OCI-LY3 (cell line): Measurements from ENCODE around the gene HPGDS.

Experiments
- CTCF ChIP-seq: fragments of 200-600, 300-600 bp; sonication (generic); IDR thresholded peaks from 2 replicates; pipeline ENCODE4 v1.5.1; 2014; ENCODE audit warnings: antibody characterized with exemption, low read length, low read depth
- EZH2phosphoT487 ChIP-seq: fragments of 200-600 bp; shearing (Covaris generic); IDR thresholded peaks from 2 replicates; pipeline ENCODE4 v1.6.1; 2018; ENCODE audit warnings: antibody characterized with exemption, mixed run types, low read depth

- TF ChIP-seq CTCF (no peak), EZH2phosphoT487 (no peak)
Observed at GRCh38 chr4:94359221-94359620, 16.6 kb upstream of the HPGDS start.
